B cell (primary cell): ENCODE measurements around the gene KRTAP13-3. TPM values are rescaled to one million over a fixed set of nuclear protein-coding genes. Genes with fewer than 3 reads are reported as not detected.

Experiments
- ATAC-seq: fragments of 200-7000 bp; cut with Tn5 transposase; one replicate; pipeline ENCODE4 v1.10.0; 2021; ENCODE audit warnings: low read depth, mild to moderate bottlenecking, moderate number of reproducible peaks, moderate library complexity
- CTCF ChIA-PET: fragments of 350-600 bp; sonication (Branson Sonifier 250); formaldehyde crosslinking; loops from one replicate; lab custom pipeline; 2021; ENCODE audit warnings: antibody characterized with exemption, inconsistent platforms; lab: Charles Lee
- POLR2A ChIA-PET: fragments of 350-600 bp; sonication (Branson Sonifier 250); formaldehyde crosslinking; loops from one replicate; lab custom pipeline; 2021; ENCODE audit warnings: antibody characterized with exemption; lab: Charles Lee
- DNase-seq: peaks from one replicate; pipeline ENCODE4 v3.0.0; 2013
- H2AFZ ChIP-seq: 2 replicates; pipeline ENCODE4 v1.6.1; 2012; ENCODE audit warnings: mild to moderate bottlenecking, low read depth, low read length; ENCODE audit not compliant: insufficient read depth, poor library complexity, severe bottlenecking
- H3K27ac ChIP-seq, 2 donors: 1 replicate in 1 of 2; 2 replicates in 1 of 2; pipeline ENCODE4 v1.5.1; 2012 to 2013; ENCODE audit warnings: low read length in 2 of 2, mild to moderate bottlenecking in 2 of 2, moderate library complexity in 1 of 2
- H3K27me3 ChIP-seq, 4 experiments: fragments of 200-600 bp in 1 of 4; sonication (generic) in 1 of 4; replicated peaks in 1 of 4; 1 replicate in 2 of 4; 2 replicates in 2 of 4; pipeline versions ENCODE4 v1.6.1 to v1.7.0; 2013 to 2016; ENCODE audit warnings: low read length in 3 of 4, mild to moderate bottlenecking in 2 of 4, mixed read lengths in 1 of 4, moderate library complexity in 1 of 4; ENCODE audit not compliant: insufficient read depth in 4 of 4, control insufficient read depth in 3 of 4; ENCODE audit errors: control extremely low read depth in 1 of 4
- H3K36me3 ChIP-seq, 2 experiments: replicated peaks in 1 of 2; 1 replicate in 1 of 2; 2 replicates in 1 of 2; pipeline versions ENCODE4 v1.6.1 to v1.7.1; 2013; ENCODE audit warnings: low read length in 1 of 2; ENCODE audit not compliant: insufficient read depth in 2 of 2, control insufficient read depth in 1 of 2; ENCODE audit errors: control extremely low read depth in 1 of 2, extremely low read depth in 1 of 2
- H3K4me1 ChIP-seq, 2 donors: fragments of 200-600 bp in 1 of 2; sonication (generic) in 1 of 2; 1 replicate in 1 of 2; 2 replicates in 1 of 2; pipeline versions ENCODE4 v1.5.1 to v1.6.1; 2013 to 2017; ENCODE audit warnings: low read length in 2 of 2; ENCODE audit not compliant: control insufficient read depth in 2 of 2, insufficient read depth in 2 of 2
- H3K4me2 ChIP-seq: replicated peaks from 2 replicates; pipeline ENCODE3; 2012; ENCODE audit warnings: mild to moderate bottlenecking, low read depth, low read length; ENCODE audit not compliant: poor library complexity, severe bottlenecking
- H3K4me3 ChIP-seq, 5 experiments: fragments of 200-600 bp in 1 of 5; sonication (generic) in 1 of 5; 1 replicate in 3 of 5; 2 replicates in 2 of 5; pipeline versions ENCODE4 v1.5.1 to v1.7.0; 2011 to 2016; ENCODE audit warnings: low read length in 4 of 5, mild to moderate bottlenecking in 4 of 5, low read depth in 2 of 5, control low read depth in 1 of 5, moderate library complexity in 1 of 5; ENCODE audit not compliant: insufficient read depth in 1 of 5; ENCODE audit errors: control extremely low read depth in 1 of 5, extremely low read depth in 1 of 5
- H3K79me2 ChIP-seq: fragments of 200-600 bp; sonication (generic); one replicate; pipeline ENCODE4 v1.6.0; 2016; ENCODE audit warnings: low read length; ENCODE audit not compliant: control insufficient read depth, insufficient read depth
- H3K9ac ChIP-seq: fragments of 200-600 bp; sonication (generic); 2 replicates; pipeline ENCODE4 v1.6.1; 2017; ENCODE audit warnings: mild to moderate bottlenecking, low read length, moderate library complexity
- H3K9me3 ChIP-seq, 3 donors: one replicate each; pipeline versions ENCODE4 v1.6.1 to v1.7.1; 2013; ENCODE audit warnings: low read length in 2 of 3; ENCODE audit not compliant: control insufficient read depth in 2 of 3, insufficient read depth in 1 of 3; ENCODE audit errors: control extremely low read depth in 1 of 3
- H4K20me1 ChIP-seq: 2 replicates; pipeline ENCODE4 v1.6.0; 2012; ENCODE audit warnings: mild to moderate bottlenecking, low read length; ENCODE audit not compliant: insufficient read depth, control insufficient read depth, poor library complexity, severe bottlenecking
- H3K27ac Mint-ChIP-seq: one replicate; pipeline ENCODE4 v1.8.0; 2021; ENCODE audit warnings: mixed read lengths
- H3K27me3 Mint-ChIP-seq: one replicate; pipeline ENCODE4 v1.8.0; 2021; ENCODE audit warnings: mixed read lengths
- H3K4me1 Mint-ChIP-seq: one replicate; pipeline ENCODE4 v1.8.0; 2021; ENCODE audit warnings: mixed read lengths
- H3K4me3 Mint-ChIP-seq: one replicate; pipeline ENCODE4 v1.8.0; 2021; ENCODE audit warnings: mixed read lengths
- H3K9me3 Mint-ChIP-seq: one replicate; pipeline ENCODE4 v1.8.0; 2022; ENCODE audit warnings: mixed read lengths; ENCODE audit not compliant: insufficient read depth
- CTCF ChIP-seq: fragments of 200-600 bp; IDR thresholded peaks from one replicate; pipeline ENCODE4 v1.8.0; 2022; ENCODE audit warnings: antibody characterized with exemption, mild to moderate bottlenecking
- EZH2 ChIP-seq: IDR thresholded peaks from 2 replicates; pipeline ENCODE4 v1.6.1; 2012; ENCODE audit warnings: borderline replicate concordance, low read depth, mild to moderate bottlenecking, moderate library complexity, low read length; ENCODE audit not compliant: insufficient read depth, poor library complexity, severe bottlenecking
- WGBS: methylation state at CpG from one replicate; pipeline ENCODE4 v1.1.5; 2013; ENCODE audit warnings: missing lambda C conversion rate; ENCODE audit not compliant: insufficient coverage; 5-methylcytosine and 5-hydroxymethylcytosine counted together
- intact Hi-C: fragments of 100-400 bp; cut with micrococcal nuclease; formaldehyde crosslinking; loops from one replicate; pipeline ENCODE4 v1.10.0; 2022
- polyA plus RNA-seq: library from polyadenylated mRNA; depleted of rRNA; stranded (reverse); fragments of >200 nt; gene quantifications from 2 replicates; pipeline ENCODE4 v1.2.3, GENCODE V29; 2012
- total RNA-seq, 2 donors: library from RNA; stranded (reverse); fragments of 120-200 nt in 1 of 2; gene quantifications; 1 replicate in 1 of 2; 2 replicates in 1 of 2; pipeline versions ENCODE4 v1.2.3 to v1.2.4, GENCODE V29; 2013 to 2022

Gene KRTAP13-3
- total and polyA plus RNA-seq, 2 donors (not counting 1 experiment from before 2014, with no cell fraction given): not detected

DNA sequence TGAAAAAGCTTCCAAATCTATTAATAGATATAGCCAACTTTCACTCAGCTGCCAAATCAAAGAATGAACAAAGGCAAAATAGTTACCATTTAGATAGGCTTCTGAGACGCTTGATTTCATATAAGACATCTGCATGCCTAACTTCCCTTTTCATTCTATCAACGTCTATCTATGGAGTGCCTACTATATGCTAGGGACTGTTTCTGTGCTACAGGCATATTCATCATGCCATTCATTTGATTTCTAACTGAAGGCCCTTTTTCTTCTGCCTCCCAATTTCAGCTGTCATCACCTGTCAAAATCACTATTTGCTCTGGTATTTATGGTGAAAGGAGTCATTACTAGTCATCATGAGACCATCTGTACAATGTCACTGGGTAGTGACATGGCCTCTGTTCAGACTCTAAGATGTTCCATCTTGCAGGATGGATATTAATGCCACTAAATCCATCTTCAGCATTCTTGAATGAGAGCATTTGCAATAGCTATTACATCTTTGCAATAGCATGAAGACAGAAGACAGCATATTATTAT, 34.2 kb downstream of the KRTAP13-3 start:
- POLR2A ChIA-PET: no interaction called here
- Mint-ChIP-seq H3K4me3 (no peak overlapping the region), H3K27me3 (no peaks in the 10 kb centered on the region), H3K27ac (no peak overlapping the region), H3K9me3 (peaks cover 4% of the 10 kb centered on the region), H3K4me1 (no peaks in the 10 kb centered on the region)
- H3K79me2 ChIP-seq: no peaks in the 10 kb centered on the region
- intact Hi-C loops: no loop called here
- WGBS: 67% methylated on average over 1 of the region's 2 CpGs
- no peak overlapping the region for H3K27ac ChIP-seq
- no peak overlapping the region for H2AFZ ChIP-seq
- no peaks in the 10 kb centered on the region for H4K20me1 ChIP-seq
- TF ChIP-seq CTCF: no peak
- TF ChIP-seq EZH2: no peak
- H3K4me2 ChIP-seq: no peak overlapping the region
- peaks cover 0 to 11% (median 2%) of the 10 kb centered on the region in 3 donors for H3K9me3 ChIP-seq
- CTCF ChIA-PET: no interaction called here
- DNase-seq (no peak), ATAC-seq (no peak)
- H3K9ac ChIP-seq: no peak overlapping the region
- no peaks in the 10 kb centered on the region for H3K27me3 ChIP-seq
- no peaks in the 10 kb centered on the region for H3K4me1 ChIP-seq
- no peak overlapping the region for H3K4me3 ChIP-seq
- H3K36me3 ChIP-seq: no peaks in the 10 kb centered on the region

- Mint-ChIP-seq H3K9me3 (no peaks in the 10 kb centered on the region), H3K27ac (no peak overlapping the region), H3K4me1 (no peaks in the 10 kb centered on the region), H3K4me3 (no peak overlapping the region), H3K27me3 (no peaks in the 10 kb centered on the region)
- no peaks in the 10 kb centered on the region for H4K20me1 ChIP-seq
- no peak for ATAC-seq
- no peaks in the 10 kb centered on the region for H3K4me1 ChIP-seq
- WGBS: no CpG with 5 or more reads among the region's 1 CpG
- H2AFZ ChIP-seq: no peak overlapping the region
- no peak overlapping the region for H3K9ac ChIP-seq
- TF ChIP-seq CTCF (no peak), EZH2 (no peak)
- H3K36me3 ChIP-seq: no peaks in the 10 kb centered on the region
- intact Hi-C loops: no loop called here
- ChIA-PET CTCF (no interaction called here), POLR2A (no interaction called here)
- H3K79me2 ChIP-seq: no peaks in the 10 kb centered on the region
- H3K27ac ChIP-seq: no peak overlapping the region
- no peaks in the 10 kb centered on the region for H3K9me3 ChIP-seq
- no peaks in the 10 kb centered on the region for H3K27me3 ChIP-seq
- H3K4me3 ChIP-seq: no peak overlapping the region
- DNase-seq: no peak
- no peak overlapping the region for H3K4me2 ChIP-seq
Measured at GRCh38 chr21:30382201-30382600, 43.5 kb downstream of the KRTAP13-3 start.

Other genes with a start within 250 kb of the KRTAP13-3 start
- gene CLDN8, start 209.8 kb downstream of the KRTAP13-3 start, total RNA-seq: not detected in 2 replicates
- gene CLDN8, start 209.8 kb downstream of the KRTAP13-3 start, polyA plus RNA-seq: not detected in 2 replicates
- not detected in 2 replicates for gene KRTAP24-1, start 143.0 kb downstream of the KRTAP13-3 start, total RNA-seq
- not detected in 2 replicates for gene KRTAP24-1, start 143.0 kb downstream of the KRTAP13-3 start, polyA plus RNA-seq
- not detected in 2 replicates for gene KRTAP25-1, start 136.4 kb downstream of the KRTAP13-3 start, total RNA-seq
- not detected in 2 replicates for gene KRTAP25-1, start 136.4 kb downstream of the KRTAP13-3 start, polyA plus RNA-seq
- not detected in 2 replicates for gene KRTAP26-1, start 105.6 kb downstream of the KRTAP13-3 start, total RNA-seq
- gene KRTAP26-1, start 105.6 kb downstream of the KRTAP13-3 start, polyA plus RNA-seq: not detected in 2 replicates
- gene KRTAP27-1, start 88.2 kb downstream of the KRTAP13-3 start, total RNA-seq: not detected in 2 replicates
- gene KRTAP27-1, start 88.2 kb downstream of the KRTAP13-3 start, polyA plus RNA-seq: not detected in 2 replicates
- gene KRTAP23-1, start 77.3 kb downstream of the KRTAP13-3 start, total RNA-seq: not detected in 2 replicates
- not detected in 2 replicates for gene KRTAP23-1, start 77.3 kb downstream of the KRTAP13-3 start, polyA plus RNA-seq
- not detected in 2 replicates for gene KRTAP13-2, start 53.7 kb downstream of the KRTAP13-3 start, total RNA-seq
- not detected in 2 replicates for gene KRTAP13-2, start 53.7 kb downstream of the KRTAP13-3 start, polyA plus RNA-seq
- gene KRTAP13-1, start 29.9 kb downstream of the KRTAP13-3 start, total RNA-seq: not detected in 2 replicates
- gene KRTAP13-1, start 29.9 kb downstream of the KRTAP13-3 start, polyA plus RNA-seq: not detected in 2 replicates
- not detected in 2 replicates for gene KRTAP13-4, start 4.3 kb upstream of the KRTAP13-3 start, total RNA-seq
- gene KRTAP13-4, start 4.3 kb upstream of the KRTAP13-3 start, polyA plus RNA-seq: not detected in 2 replicates
- gene KRTAP15-1, start 14.3 kb upstream of the KRTAP13-3 start, total RNA-seq: not detected in 2 replicates
- not detected in 2 replicates for gene KRTAP15-1, start 14.3 kb upstream of the KRTAP13-3 start, polyA plus RNA-seq
- not detected in 2 replicates for gene KRTAP19-1, start 54.4 kb upstream of the KRTAP13-3 start, total RNA-seq
- gene KRTAP19-1, start 54.4 kb upstream of the KRTAP13-3 start, polyA plus RNA-seq: not detected in 2 replicates
- gene KRTAP19-2, start 61.5 kb upstream of the KRTAP13-3 start, total RNA-seq: not detected in 2 replicates
- gene KRTAP19-2, start 61.5 kb upstream of the KRTAP13-3 start, polyA plus RNA-seq: not detected in 2 replicates
- gene KRTAP19-3, start 66.1 kb upstream of the KRTAP13-3 start, total RNA-seq: not detected in 2 replicates
- not detected in 2 replicates for gene KRTAP19-3, start 66.1 kb upstream of the KRTAP13-3 start, polyA plus RNA-seq
- gene KRTAP19-4, start 71.2 kb upstream of the KRTAP13-3 start, total RNA-seq: not detected in 2 replicates
- gene KRTAP19-4, start 71.2 kb upstream of the KRTAP13-3 start, polyA plus RNA-seq: not detected in 2 replicates
- gene KRTAP19-5, start 76.2 kb upstream of the KRTAP13-3 start, total RNA-seq: not detected in 2 replicates
- not detected in 2 replicates for gene KRTAP19-5, start 76.2 kb upstream of the KRTAP13-3 start, polyA plus RNA-seq
- not detected in 2 replicates for gene KRTAP19-6, start 115.9 kb upstream of the KRTAP13-3 start, total RNA-seq
- gene KRTAP19-6, start 115.9 kb upstream of the KRTAP13-3 start, polyA plus RNA-seq: not detected in 2 replicates
- gene KRTAP19-7, start 135.4 kb upstream of the KRTAP13-3 start, total RNA-seq: not detected in 2 replicates
- gene KRTAP19-7, start 135.4 kb upstream of the KRTAP13-3 start, polyA plus RNA-seq: not detected in 2 replicates
- not detected in 2 replicates for gene KRTAP22-2, start 164.5 kb upstream of the KRTAP13-3 start, total RNA-seq
- gene KRTAP22-2, start 164.5 kb upstream of the KRTAP13-3 start, polyA plus RNA-seq: not detected in 2 replicates
- gene KRTAP6-3, start 166.5 kb upstream of the KRTAP13-3 start, total RNA-seq: not detected in 2 replicates
- not detected in 2 replicates for gene KRTAP6-3, start 166.5 kb upstream of the KRTAP13-3 start, polyA plus RNA-seq
- gene KRTAP6-2, start 173.0 kb upstream of the KRTAP13-3 start, total RNA-seq: not detected in 2 replicates
- not detected in 2 replicates for gene KRTAP6-2, start 173.0 kb upstream of the KRTAP13-3 start, polyA plus RNA-seq
- not detected in 2 replicates for gene KRTAP22-1, start 175.2 kb upstream of the KRTAP13-3 start, total RNA-seq
- not detected in 2 replicates for gene KRTAP22-1, start 175.2 kb upstream of the KRTAP13-3 start, polyA plus RNA-seq
- not detected in 2 replicates for gene KRTAP6-1, start 188.0 kb upstream of the KRTAP13-3 start, total RNA-seq
- gene KRTAP6-1, start 188.0 kb upstream of the KRTAP13-3 start, polyA plus RNA-seq: not detected in 2 replicates
- gene KRTAP20-1, start 190.5 kb upstream of the KRTAP13-3 start, total RNA-seq: not detected in 2 replicates
- not detected in 2 replicates for gene KRTAP20-1, start 190.5 kb upstream of the KRTAP13-3 start, polyA plus RNA-seq
- not detected in 2 replicates for gene KRTAP20-4, start 194.7 kb upstream of the KRTAP13-3 start, total RNA-seq
- gene KRTAP20-4, start 194.7 kb upstream of the KRTAP13-3 start, polyA plus RNA-seq: not detected in 2 replicates
- gene KRTAP20-2, start 209.3 kb upstream of the KRTAP13-3 start, total RNA-seq: not detected in 2 replicates
- gene KRTAP20-2, start 209.3 kb upstream of the KRTAP13-3 start, polyA plus RNA-seq: not detected in 2 replicates
- gene KRTAP20-3, start 216.9 kb upstream of the KRTAP13-3 start, total RNA-seq: not detected in 2 replicates
- not detected in 2 replicates for gene KRTAP20-3, start 216.9 kb upstream of the KRTAP13-3 start, polyA plus RNA-seq